Measurements from ENCODE around the gene MAD1L1. TPM values are rescaled to one million over a fixed set of nuclear protein-coding genes. Genes with fewer than 3 reads are reported as not detected.

MAD1L1 gene
- polyA plus RNA-seq, 4 donors: 22.6 to 26.9 (median 24.6) TPM

- DNase-seq (ENCODE audit: low read depth in 4 of 4, low spot score in 3 of 4): no peak
Observed at GRCh38 chr7:2220030-2220429, 12.7 kb downstream of the MAD1L1 start.

- no peak for DNase-seq (ENCODE audit: low read depth in 4 of 4, low spot score in 3 of 4)
Observed at GRCh38 chr7:2219606-2220005, 13.1 kb downstream of the MAD1L1 start.

DNA sequence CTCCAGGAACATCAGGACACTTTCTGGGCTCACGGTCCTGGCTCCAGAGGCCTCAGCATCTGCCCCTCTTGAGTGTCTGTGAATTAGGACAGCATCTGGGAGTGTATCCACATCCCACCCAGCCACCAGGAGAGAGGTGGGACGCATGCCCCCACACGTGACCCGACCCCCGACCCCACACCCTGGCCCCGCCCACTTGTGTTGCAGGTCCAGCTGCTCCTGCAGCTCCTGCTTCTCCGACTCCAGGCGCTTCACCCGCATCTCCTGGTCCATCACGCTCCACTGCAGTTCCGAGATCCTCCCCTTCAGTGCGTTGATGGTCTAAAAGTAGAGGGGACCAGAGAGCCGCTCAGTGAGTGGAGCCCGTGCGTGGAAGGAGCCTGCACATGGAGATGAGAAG, 13.6 kb downstream of the MAD1L1 start:
- no peak for DNase-seq (ENCODE audit: low read depth in 4 of 4, low spot score in 3 of 4)

DNA sequence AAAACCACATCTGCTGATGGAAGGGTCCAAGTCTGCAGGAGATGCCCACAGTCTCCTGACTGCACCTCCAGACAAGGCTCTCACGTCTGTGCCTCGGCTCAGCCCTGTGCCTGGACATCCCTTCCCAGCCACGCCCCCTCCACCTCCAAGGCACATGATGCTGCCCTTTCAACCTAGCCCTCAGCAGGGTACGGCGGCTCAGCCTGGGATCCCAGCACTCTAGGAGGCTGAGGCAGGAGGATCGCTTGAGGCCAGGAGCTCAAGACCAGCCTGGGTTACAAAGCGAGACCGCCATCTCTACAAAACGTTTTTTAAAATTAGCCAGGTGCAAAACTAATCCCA, 14.3 kb downstream of the MAD1L1 start:
- DNase-seq (ENCODE audit: low read depth in 4 of 4, low spot score in 3 of 4): no peak

- DNase-seq (ENCODE audit: low read depth in 4 of 4, low spot score in 3 of 4): no peak
Observed at GRCh38 chr7:2217716-2218443, 14.9 kb downstream of the MAD1L1 start.

DNA sequence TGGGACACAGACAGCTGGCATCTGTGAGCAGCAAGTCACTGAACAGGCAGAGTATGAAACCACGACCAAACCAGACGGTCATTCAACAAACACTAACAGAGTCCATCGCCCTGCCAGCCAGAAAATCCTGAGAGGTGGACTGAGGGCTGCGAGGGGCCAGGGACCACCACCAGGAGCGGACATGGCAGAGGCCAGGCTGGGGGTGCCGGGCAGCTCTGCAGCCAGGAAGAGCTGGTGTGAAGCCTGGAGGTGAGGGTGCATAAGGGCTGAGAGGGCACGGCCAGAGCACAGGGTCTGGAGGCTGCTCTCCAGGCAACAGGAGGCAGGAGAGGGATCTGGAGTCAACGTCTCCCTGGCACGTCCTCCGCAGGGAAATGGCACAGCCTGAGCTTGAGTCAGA, 15.5 kb downstream of the MAD1L1 start:
- DNase-seq (ENCODE audit: low read depth in 4 of 4, low spot score in 3 of 4): no peak

DNA sequence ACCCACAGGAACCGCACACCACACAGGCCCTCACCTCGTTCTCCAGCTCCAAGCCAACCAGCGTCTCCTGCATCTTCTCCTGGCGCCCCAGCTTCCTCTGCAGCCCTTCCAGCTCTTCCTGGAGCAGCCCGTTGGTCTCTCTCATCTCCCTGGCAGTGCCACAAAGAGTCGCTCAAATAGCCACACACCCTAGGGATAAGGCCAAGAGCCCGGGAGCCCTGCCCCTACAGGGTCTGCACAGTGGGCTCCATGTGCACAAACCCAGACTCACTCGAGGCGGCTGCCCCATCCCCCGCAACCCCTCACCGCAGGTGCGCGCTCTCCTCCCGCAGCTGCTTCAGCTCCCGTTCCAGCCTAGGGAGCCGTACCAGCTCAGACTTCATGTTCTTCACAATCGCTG, 16.9 kb downstream of the MAD1L1 start:
- DNase-seq (ENCODE audit: low read depth in 4 of 4, low spot score in 3 of 4): no peak

- no peak for DNase-seq (ENCODE audit: low read depth in 4 of 4, low spot score in 3 of 4)
Observed at GRCh38 chr7:2214636-2215035, 18.1 kb downstream of the MAD1L1 start.

- DNase-seq (ENCODE audit: low read depth in 4 of 4, low spot score in 3 of 4): no peak
Observed at GRCh38 chr7:2213551-2214215, 19.1 kb downstream of the MAD1L1 start.

DNA sequence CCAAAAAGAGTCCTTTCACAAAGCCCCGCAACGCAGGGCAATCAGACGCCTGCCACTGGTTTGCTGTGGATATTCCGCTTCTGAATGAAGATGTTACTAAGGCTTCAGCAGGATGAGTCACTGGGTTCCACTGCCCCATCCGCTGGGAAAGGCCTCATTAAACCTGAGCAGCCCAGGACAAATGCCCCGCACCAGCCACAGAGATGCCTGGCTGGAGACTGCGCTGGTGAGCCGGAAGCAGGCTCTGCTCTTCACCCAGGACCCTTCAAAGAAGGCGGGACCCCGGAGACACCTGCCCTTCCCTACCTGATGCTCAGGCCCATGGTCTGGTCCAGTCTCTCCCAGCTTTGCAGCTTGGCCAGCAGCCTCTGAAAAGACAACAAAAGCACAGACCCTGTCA, 19.8 kb downstream of the MAD1L1 start:
- DNase-seq (ENCODE audit: low read depth in 4 of 4, low spot score in 3 of 4): no peak

GRCh38 chr7:2211926-2212325, 20.8 kb downstream of the MAD1L1 start:
- no peak for DNase-seq (ENCODE audit: low read depth in 4 of 4, low spot score in 3 of 4)

- DNase-seq (ENCODE audit: low read depth in 4 of 4, low spot score in 3 of 4): no peak
Observed at GRCh38 chr7:2211259-2211880, 21.4 kb downstream of the MAD1L1 start.

DNA sequence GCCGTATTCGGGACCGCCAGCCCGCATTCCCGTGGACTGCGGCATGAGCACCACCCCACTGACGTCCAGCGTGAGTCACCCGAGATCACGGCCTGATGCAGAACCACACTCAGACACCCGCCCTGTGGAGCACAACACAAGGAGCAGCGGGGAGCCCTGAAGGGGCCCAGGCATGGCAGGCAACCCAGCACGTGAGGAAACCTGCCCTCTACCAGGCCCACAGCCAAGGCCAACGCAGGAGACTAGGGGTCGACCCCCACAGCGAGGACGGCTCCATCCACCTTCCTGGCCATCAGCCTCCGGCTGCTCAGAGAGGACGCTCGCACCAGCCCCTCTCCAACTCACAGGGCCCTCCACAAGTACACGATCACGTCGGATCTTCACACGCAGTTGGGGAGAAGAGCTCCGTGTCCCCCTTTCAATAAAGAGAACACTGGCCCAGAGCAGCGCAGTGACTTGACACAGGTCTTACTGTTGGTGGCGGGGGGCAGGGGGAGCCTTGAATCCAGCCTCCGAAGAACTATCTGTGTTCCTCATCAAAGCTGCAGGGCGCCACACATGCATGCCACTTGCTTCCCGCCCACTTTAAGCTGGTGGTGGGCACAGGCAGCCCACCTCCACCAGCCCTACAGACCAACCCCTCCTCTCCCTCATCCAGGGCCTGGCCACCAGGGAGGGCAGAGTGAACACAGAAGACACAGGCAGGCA, 22.0 kb downstream of the MAD1L1 start:
- DNase-seq (ENCODE audit: low read depth in 4 of 4, low spot score in 3 of 4): no peak

DNA sequence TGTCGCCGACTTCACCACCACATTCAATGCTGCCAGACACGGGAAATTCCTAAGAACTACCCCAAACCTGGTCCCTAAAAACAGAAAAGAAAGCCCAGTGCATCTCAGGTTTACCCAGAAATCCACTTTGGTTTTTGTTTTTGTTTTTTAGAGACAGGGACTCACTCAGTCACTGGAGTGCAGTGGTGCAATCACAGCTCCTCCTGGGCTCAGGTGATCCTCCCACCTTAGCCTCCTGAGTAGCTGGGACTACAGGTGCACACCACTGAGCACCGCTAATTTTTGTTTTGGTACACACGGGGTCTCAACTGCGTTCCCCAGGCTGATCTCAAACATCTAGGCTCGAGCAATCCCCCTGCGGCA, 22.8 kb downstream of the MAD1L1 start:
- no peak for DNase-seq (ENCODE audit: low read depth in 4 of 4, low spot score in 3 of 4)

GRCh38 chr7:2209146-2209960, 23.4 kb downstream of the MAD1L1 start:
- DNase-seq (ENCODE audit: low read depth in 4 of 4, low spot score in 3 of 4): peak in 3 of 4 donors; percentile 50 to 67 (median 53)

DNA sequence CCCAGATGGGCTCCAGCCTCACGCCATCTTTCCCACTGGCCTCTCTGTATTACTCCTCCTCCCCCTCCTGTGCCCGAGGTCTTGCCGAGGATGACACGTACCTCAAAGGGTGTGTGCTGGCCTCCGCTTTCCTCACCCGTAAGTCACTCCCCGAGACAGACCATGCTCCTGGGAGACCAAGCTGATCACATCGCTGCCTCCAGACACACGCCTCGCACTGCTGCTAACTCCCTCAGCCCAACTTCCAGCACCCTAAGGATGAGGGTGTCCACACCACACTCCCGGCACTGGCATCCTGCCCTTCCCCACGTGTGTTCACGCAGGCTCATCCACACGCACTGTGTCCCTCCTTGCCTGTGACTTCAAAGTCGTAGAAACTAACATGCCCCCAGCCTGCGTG, 24.0 kb downstream of the MAD1L1 start:
- no peak for DNase-seq (ENCODE audit: low read depth in 4 of 4, low spot score in 3 of 4)

DNA sequence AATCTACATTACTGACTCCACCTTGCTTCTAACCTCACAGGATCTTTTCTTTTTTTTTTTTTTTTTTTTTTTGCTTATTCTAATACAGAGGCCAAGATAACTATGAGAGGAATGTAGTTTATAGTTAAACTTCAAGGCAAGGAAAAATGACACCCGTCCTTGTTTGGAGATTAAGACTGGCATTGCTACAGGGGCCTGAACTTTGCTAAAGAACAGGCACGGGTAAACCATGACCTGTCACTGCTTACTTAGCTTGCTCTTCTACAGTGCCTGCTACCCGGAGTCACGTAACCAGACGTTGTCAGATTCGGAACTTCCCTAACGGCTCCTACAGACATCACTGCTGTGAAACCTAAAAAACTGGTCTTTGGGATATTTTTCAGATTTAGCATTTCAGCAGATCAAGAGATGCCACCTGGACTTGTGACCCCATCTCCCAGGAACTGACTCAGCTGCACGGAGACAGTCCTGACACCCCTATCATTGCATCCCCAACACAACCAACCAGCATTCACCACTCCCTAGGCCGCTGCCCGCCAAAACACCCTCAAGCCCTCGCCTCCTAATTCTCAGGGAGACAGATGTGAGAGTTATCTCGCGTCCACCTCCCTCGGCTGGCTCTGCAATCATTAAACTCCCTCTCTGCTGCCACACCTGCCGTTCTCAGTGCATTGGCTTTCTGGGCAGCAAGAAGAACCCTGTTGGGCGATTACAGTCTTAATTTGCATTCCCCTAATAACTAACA, 27.5 kb downstream of the MAD1L1 start:
- no peak for DNase-seq (ENCODE audit: low read depth in 4 of 4, low spot score in 3 of 4)

GRCh38 chr7:2204446-2204845, 28.3 kb downstream of the MAD1L1 start:
- no peak for DNase-seq (ENCODE audit: low read depth in 4 of 4, low spot score in 3 of 4)

DNA sequence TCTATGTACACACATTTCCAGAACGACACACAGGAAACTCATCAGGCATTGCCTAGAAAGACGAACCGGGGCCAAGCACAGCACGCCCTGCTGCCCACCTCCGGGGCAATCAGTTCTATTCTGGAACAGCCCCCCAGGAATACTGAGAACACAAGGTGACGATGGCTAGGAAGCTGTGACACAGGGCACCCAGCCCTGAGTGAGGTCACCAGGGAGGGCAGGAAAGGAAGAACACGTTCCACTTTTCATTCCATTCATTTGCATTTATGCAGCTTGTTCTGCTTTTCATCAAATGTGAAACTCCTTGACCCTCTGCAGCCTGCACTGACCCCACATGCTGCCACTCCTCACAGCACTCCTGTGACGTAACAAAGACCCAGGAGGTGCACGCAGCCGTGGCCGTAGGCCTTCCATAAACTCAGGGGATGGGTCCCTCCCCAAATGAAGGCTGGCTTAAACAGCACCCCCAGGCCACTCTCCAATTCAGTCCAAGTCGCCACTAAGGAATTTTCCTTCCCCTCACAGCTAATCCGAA, 28.9 kb downstream of the MAD1L1 start:
- no peak for DNase-seq (ENCODE audit: low read depth in 4 of 4, low spot score in 3 of 4)
